Right ventricle myocardium superior (tissue), 1 donor: Measurements from ENCODE around the gene BLOC1S5. TPM values are rescaled to one million over a fixed set of nuclear protein-coding genes. Genes with fewer than 3 reads are reported as not detected.
"Not testable (repeated sequence)": the region's sequence is repeated elsewhere in the genome, so short reads cannot be mapped to it uniquely, and the experiment has no call there.

Source experiments
- ATAC-seq: fragments of 200-7000 bp; cut with Tn5 transposase; one replicate; pipeline ENCODE4 v1.9.1; 2020; ENCODE audit warnings: mild to moderate bottlenecking; ENCODE audit not compliant: poor library complexity
- DNase-seq: peaks from one replicate; pipeline ENCODE4 v3.0.0-alpha.2; 2020
- intact Hi-C: fragments of 100-400 bp; cut with DNase I; formaldehyde crosslinking; loops from one replicate; pipeline ENCODE4 v1.11.2; 2022
- total RNA-seq: library from RNA; stranded (reverse); fragmentation: NEBNext Ultra II Directional; extraction: Animal tissue kit (Norgen Biotek cat#: 25700); gene quantifications from one replicate; pipeline ENCODE4 v1.2.1, GENCODE V29; 2021
- donor health status: DM: no; HTN: yes; CAD: no; lungs with severe emphysema.

BLOC1S5 gene
- total RNA-seq, 1 donor from 2014 or later, result 9.9 TPM

- DNase-seq (no peak), ATAC-seq (no peak)
- intact Hi-C loops, result loop anchor here (5.0 kb wide), 1 partner anchor 335 kb away; no protein-coding TSS in a partner anchor
These were observed 6.4 kb downstream of the BLOC1S5 start for GRCh38 chr6:8057793-8058192.

DNA sequence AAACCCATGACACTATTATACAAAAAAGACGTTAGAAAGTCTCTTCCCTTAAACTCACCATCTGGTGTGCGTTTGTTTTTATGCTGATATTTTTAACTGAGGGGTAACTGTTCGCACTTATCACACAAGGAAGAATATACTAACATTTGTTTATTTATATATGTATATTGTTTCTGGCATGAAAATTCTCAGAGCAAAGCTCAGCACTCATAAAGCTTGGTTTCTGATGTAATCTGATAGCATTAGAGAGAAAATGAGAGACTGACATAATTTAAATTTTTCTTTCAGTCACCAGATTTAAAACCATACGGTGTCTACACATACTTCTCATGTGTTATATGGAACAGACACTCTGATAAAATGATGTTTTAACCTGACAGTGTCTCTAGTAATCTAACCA lies 6.9 kb downstream of the BLOC1S5 start:
- no peak for DNase-seq
- intact Hi-C loops, result loop anchor here (5.0 kb wide), 1 partner anchor 335 kb away; no protein-coding TSS in a partner anchor
- ATAC-seq, result no peak

GRCh38 chr6:8054276-8054675 lies 9.9 kb downstream of the BLOC1S5 start:
- DNase-seq (no peak), ATAC-seq (no peak)
- intact Hi-C loops, result no loop called here

DNA sequence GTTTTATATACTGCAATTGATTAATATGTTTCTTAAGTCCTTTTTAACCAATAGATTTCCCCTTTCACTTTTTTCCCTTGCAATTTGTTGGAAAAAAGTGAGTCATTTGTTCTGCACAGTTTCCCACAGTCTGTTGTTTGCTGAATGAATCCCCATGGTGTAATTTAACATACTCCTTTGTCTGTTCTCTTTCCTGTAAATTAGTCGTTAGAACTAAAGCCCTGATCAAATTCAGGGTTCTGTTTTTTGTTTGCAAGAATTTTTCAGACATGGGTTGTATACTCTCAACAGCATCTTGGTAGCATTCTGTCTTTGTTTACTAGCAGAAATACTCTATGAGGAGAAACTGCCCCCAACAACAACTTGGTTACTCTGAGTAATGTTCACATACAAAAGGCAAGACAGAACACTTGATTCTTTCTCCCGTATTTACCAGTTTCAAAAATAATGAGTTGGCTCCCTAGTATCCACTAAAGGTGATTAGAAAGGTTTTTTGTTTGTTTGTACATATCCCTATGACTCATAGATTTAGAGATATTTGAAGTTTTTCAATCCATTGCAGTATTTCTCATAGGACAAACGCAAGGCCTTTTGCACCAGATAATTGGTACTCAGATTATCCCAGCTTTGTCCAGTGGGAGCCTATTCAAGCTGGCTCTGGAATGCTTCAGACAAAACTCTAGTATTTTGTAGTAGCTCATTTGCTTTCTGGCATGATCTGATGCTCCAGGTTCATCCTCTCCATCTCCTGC lies 16.5 kb downstream of the BLOC1S5 start:
- intact Hi-C loops, result no loop called here
- ATAC-seq, result no peak
- no peak for DNase-seq

DNA sequence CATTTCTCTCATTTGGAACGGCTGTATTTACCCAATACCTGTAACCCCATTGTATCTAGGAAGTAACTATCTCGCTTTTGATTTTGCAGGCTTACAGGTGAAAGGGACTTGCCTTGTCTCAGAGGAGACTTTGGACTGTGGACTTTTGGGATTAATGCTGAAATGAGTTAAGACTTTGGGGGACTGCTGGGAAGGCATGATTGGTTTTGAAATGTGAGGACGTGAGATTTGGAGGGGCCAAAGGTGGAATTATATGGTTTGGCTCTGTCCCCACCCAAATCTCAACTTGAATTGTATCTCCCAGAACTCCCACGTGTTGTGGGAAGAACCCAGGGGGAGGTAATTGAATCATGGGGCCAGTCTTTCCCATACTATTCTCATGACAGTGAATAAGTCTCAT lies 18.4 kb downstream of the BLOC1S5 start:
- ATAC-seq, intact Hi-C loops, DNase-seq: not testable (repeated sequence)

- intact Hi-C loops, result no loop called here
- DNase-seq (no peak), ATAC-seq (no peak)
These were observed 21.0 kb downstream of the BLOC1S5 start for GRCh38 chr6:8043221-8043620.

GRCh38 chr6:8041913-8042583 lies 22.1 kb downstream of the BLOC1S5 start:
- no peak for ATAC-seq
- no peak for DNase-seq
- intact Hi-C loops, result no loop called here

- ATAC-seq, DNase-seq, intact Hi-C loops: not testable (repeated sequence)
These were observed 30.1 kb downstream of the BLOC1S5 start for GRCh38 chr6:8034107-8034506.

DNA sequence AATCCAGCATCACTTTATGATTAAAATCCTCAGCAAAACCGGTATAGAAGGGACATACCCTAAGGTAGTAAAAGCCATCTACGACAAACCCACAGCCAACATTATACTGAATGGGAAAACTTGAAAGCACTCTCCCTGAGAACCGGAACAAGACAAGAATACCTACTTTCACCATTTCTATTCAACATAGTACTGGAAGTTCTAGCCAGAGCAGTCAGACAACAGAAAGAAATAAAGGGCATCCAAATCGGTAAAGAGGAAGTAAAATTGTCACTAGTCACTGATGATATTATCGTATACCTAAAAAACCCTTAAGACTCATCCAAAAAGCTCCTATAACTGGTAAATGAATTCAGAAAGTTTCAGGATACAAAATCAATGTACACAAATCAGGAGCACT lies 33.3 kb downstream of the BLOC1S5 start:
- DNase-seq, result no peak
- intact Hi-C loops, result no loop called here
- ATAC-seq, result no peak

GRCh38 chr6:8029243-8029870 lies 34.8 kb downstream of the BLOC1S5 start:
- DNase-seq (no peak), ATAC-seq (peak; percentile 34)

GRCh38 chr6:8027965-8028651 lies 36.1 kb downstream of the BLOC1S5 start:
- DNase-seq (no peak), ATAC-seq (peak; percentile 55)
- intact Hi-C loops, result no loop called here

More at GRCh38 chr6:8029243-8029870, 34.8 kb downstream of the BLOC1S5 start:
- intact Hi-C loops, result no loop called here

GRCh38 chr6:8026800-8027199 lies 37.4 kb downstream of the BLOC1S5 start:
- intact Hi-C loops, result no loop called here
- no peak for DNase-seq
- no peak for ATAC-seq

DNA sequence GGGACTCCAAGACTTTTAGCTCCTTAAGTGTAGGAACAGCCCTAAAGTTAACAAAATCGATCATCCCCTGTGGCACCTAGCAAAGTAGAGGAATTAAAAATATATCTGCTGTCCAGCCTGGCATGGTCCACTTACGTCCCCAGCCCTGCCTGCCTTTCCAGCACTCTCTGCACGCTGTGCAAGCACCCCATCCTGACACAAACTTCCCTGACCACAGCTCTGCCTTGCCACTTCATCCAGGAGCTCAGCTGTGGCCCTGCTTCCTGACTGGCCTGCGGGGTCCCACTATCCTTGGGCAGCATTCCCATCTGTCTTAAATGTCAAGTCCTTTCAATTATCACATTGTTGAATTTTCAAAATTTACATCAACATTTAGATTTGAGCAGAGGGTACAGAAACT lies 39.0 kb downstream of the BLOC1S5 start:
- ATAC-seq, result no peak
- intact Hi-C loops, result no loop called here

DNA sequence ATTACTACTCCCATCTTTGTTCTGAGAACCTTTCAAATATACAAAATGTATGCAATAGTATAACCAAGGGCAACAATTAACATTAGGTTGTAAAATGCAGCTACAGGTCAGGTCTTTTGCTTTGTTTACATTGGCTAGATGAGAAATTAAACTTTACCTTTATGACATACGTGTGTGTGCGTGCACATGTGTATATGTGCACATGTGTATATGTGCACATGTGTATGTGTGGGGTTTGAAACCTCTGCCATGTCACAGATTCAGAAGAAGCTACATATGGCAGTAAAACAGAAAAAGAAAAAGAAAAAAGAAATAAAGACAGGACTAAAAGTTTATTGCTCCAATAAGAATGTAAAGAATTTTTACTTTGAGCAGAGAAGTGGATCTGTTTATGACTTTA lies 40.6 kb downstream of the BLOC1S5 start:
- intact Hi-C loops, result no loop called here
- ATAC-seq (no peak), DNase-seq (no peak)

More for the DNA sequence above, 39.0 kb downstream of the BLOC1S5 start:
- DNase-seq, result no peak

GRCh38 chr6:8020083-8020482 lies 44.1 kb downstream of the BLOC1S5 start:
- intact Hi-C loops, result no loop called here
- no peak for DNase-seq
- no peak for ATAC-seq

- ATAC-seq, result no peak
- no peak for DNase-seq
- intact Hi-C loops, result no loop called here
These were observed 46.5 kb downstream of the BLOC1S5 start for GRCh38 chr6:8017705-8018104.

- ATAC-seq, result no peak
- intact Hi-C loops, result no loop called here
- no peak for DNase-seq
These were observed 46.9 kb downstream of the BLOC1S5 start for GRCh38 chr6:8017276-8017701.

DNA sequence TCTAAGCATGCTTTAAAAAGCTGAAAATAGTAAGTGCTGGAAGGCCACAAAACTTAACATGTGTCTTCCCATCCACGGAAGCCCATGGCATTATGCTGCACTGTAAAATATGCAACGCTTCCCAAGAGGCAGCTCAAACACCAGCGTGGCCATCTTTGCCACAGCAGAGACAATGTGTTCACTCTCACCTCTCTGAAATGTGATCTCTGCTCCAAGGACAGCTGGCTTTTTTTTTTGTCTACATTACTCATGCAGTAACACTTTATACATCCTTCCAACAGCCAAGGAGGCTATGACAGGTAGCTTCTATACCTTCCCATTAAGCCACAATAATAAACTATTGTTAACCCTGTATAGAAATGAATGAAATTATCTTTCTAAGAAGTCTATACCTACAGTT lies 49.2 kb downstream of the BLOC1S5 start:
- intact Hi-C loops, result no loop called here
- ATAC-seq (no peak), DNase-seq (no peak)

GRCh38 chr6:8013763-8014162 lies 50.4 kb downstream of the BLOC1S5 start:
- DNase-seq (no peak), ATAC-seq (no peak)
- intact Hi-C loops, result no loop called here
